ENCODE measurements around the gene NOL8.

- TF ChIP-seq CTCF (IDR thresholded peaks at IDR 0.05 in 8 of 11, conservative IDR thresholded peaks at IDR 0.05 in 3 of 11) (no peak), POLR2A (IDR thresholded peaks at IDR 0.05) (no peak), POLR2AphosphoS5 (IDR thresholded peaks at IDR 0.05) (no peak)
Measured at GRCh38 chr9:92290785-92291429, 34.2 kb downstream of the NOL8 start.
